ENCODE results near the gene CAPN3. TPM values are rescaled to one million over a fixed set of nuclear protein-coding genes. Genes with fewer than 3 reads are reported as not detected.
A peak's percentile ranks its signal among the peaks of the same experiment; 100 is the strongest.
"Not testable (repeated sequence)": the region's sequence is repeated elsewhere in the genome, so short reads cannot be mapped to it uniquely, and the experiment has no call there.

CAPN3 gene
- total and polyA plus RNA-seq, 4 donors = 19.2 to 46.7 (median 35.2) TPM

DNA sequence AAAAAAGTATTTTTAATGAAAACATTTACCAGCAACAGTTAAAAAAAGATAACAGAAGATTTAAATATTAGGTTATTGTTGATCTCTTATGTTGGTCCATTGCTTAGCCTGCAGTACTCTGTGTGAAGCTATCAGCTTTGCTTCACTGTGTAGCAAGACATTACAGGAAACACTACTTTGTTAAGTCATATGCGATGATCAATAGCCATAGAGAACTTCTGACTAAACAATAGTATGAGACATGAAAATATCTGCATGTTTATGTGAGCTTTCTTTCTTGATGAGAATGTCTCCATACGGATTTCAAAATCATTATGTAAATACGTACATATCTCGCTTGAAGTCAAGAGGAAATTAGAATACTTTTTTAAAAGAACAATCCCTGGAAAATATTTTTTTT is 27.0 kb upstream of the CAPN3 start:
- no CpG with 5 or more reads among the region's 4 CpGs for WGBS (ENCODE audit: insufficient coverage)
- no peaks in the 10 kb centered on the region for H3K4me1 ChIP-seq (ENCODE audit: control insufficient read depth, insufficient read depth, low read length)
- H3K27ac ChIP-seq (ENCODE audit: low read depth, low read length) = no peak overlapping the region
- no peak for DNase-seq (ENCODE audit: low read depth in 4 of 6, low spot score in 6 of 6)
- no peaks in the 10 kb centered on the region for H3K27me3 ChIP-seq (ENCODE audit: control insufficient read depth, insufficient read depth, low read length)
- no peaks in the 10 kb centered on the region for H3K36me3 ChIP-seq (ENCODE audit: control insufficient read depth, insufficient read depth, low read length)
- H3K9me3 ChIP-seq (ENCODE audit: control insufficient read depth, insufficient read depth, low read length) = peaks cover 4% of the 10 kb centered on the region
- no peak overlapping the region for H3K4me3 ChIP-seq (ENCODE audit: low read depth, low read length)

DNA sequence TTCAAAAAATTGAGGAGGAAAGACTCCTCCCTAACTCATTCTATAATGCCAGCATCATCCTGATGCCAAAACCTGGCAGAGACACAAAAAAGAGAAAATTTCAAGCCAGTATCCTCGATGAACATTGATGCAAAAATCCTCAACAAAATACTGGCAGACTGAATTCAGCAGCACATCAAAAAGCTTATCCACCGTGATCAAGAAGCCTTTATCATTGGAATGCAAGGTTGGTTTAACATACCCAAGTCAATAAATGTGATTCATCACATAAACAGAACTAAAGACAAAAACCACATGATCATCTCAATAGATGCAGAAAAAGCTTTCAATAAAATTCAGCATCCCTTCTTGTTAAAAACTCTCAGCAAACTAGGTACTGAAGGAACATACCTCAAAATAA is 24.2 kb upstream of the CAPN3 start:
- no peaks in the 10 kb centered on the region for H3K4me1 ChIP-seq (ENCODE audit: control insufficient read depth, insufficient read depth, low read length)
- H3K4me3 ChIP-seq (ENCODE audit: low read depth, low read length) = no peak overlapping the region
- H3K27me3 ChIP-seq (ENCODE audit: control insufficient read depth, insufficient read depth, low read length) = no peaks in the 10 kb centered on the region
- H3K9me3 ChIP-seq (ENCODE audit: control insufficient read depth, insufficient read depth, low read length) = peaks cover 4% of the 10 kb centered on the region
- 100% methylated on average over 1 of the region's 2 CpGs for WGBS (ENCODE audit: insufficient coverage)
- no peak for DNase-seq (ENCODE audit: low read depth in 4 of 6, low spot score in 6 of 6)
- no peaks in the 10 kb centered on the region for H3K36me3 ChIP-seq (ENCODE audit: control insufficient read depth, insufficient read depth, low read length)
- H3K27ac ChIP-seq (ENCODE audit: low read depth, low read length) = no peak overlapping the region

DNA sequence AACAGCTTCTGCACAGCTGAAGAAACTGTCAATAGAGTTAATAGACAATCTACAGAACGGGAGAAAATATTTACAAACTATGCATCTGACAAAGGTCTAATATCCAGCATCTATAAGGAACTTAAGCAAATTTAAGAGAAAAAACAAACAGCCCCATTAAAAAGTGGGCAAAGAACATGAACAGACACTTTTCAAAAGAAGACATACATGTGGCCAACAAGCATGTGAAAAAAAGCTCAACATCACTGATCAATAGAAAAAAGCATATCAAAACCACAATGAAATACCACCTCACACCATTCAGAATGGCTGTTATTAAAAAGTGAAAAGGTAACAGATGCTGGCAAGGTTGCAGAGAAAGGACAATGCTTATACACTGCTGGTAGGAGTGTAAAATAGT is 22.7 kb upstream of the CAPN3 start:
- not testable (repeated sequence) for H3K27me3 ChIP-seq (ENCODE audit: control insufficient read depth, insufficient read depth, low read length)
- no CpG with 5 or more reads among the region's 1 CpG for WGBS (ENCODE audit: insufficient coverage)

DNA sequence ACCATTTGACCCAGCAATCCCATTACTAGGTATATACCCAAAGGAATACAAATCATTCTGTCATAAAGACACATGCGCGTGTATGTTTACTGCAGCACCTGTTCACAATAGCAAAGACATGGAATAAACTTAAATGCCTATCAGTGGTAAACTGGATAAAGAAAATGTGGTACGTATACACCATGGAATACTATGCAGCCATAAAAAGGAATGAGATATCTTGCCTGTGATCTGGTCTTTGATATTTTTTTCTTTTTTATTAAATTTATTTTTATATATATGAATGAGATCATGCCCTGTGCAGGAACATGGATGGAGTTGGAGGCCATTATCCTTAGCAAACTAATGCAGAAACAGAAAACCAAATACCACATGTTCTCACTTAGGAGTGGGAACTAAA is 22.2 kb upstream of the CAPN3 start:
- DNase-seq (ENCODE audit: low read depth in 4 of 6, low spot score in 6 of 6); H3K27ac ChIP-seq (ENCODE audit: low read depth, low read length); H3K36me3 ChIP-seq (ENCODE audit: control insufficient read depth, insufficient read depth, low read length); H3K4me1 ChIP-seq (ENCODE audit: control insufficient read depth, insufficient read depth, low read length); H3K27me3 ChIP-seq (ENCODE audit: control insufficient read depth, insufficient read depth, low read length); H3K9me3 ChIP-seq (ENCODE audit: control insufficient read depth, insufficient read depth, low read length); H3K4me3 ChIP-seq (ENCODE audit: low read depth, low read length): not testable (repeated sequence)
- no CpG with 5 or more reads among the region's 3 CpGs for WGBS (ENCODE audit: insufficient coverage)

More for the DNA sequence above, 22.7 kb upstream of the CAPN3 start:
- not testable (repeated sequence) for H3K4me1 ChIP-seq (ENCODE audit: control insufficient read depth, insufficient read depth, low read length); H3K4me3 ChIP-seq (ENCODE audit: low read depth, low read length); DNase-seq (ENCODE audit: low read depth in 4 of 6, low spot score in 6 of 6); H3K27ac ChIP-seq (ENCODE audit: low read depth, low read length); H3K9me3 ChIP-seq (ENCODE audit: control insufficient read depth, insufficient read depth, low read length); H3K36me3 ChIP-seq (ENCODE audit: control insufficient read depth, insufficient read depth, low read length)

DNA sequence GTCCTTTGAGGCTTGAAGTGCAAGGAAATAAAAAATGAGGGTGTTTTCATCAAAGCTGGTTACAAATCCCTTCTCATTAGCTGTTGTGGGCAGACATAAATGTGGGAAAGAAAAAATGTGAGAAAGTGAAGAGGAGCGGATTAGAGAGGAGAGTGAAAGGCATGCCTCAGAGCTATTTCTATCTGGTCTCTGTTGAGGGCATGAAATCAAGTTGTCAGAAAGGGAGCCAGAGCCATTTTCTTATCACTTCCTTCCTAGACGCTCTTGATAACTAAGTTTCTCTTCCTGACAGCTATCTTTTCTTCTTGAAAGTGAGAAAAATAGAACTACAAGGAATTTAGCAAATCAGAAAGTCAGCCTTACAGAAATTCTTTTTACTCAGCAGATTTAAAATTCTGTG is 20.8 kb upstream of the CAPN3 start:
- Histone ChIP-seq H3K9me3 (ENCODE audit: control insufficient read depth, insufficient read depth, low read length) (peaks cover 4% of the 10 kb centered on the region), H3K27me3 (ENCODE audit: control insufficient read depth, insufficient read depth, low read length) (no peaks in the 10 kb centered on the region), H3K4me3 (ENCODE audit: low read depth, low read length) (no peak overlapping the region), H3K4me1 (ENCODE audit: control insufficient read depth, insufficient read depth, low read length) (no peaks in the 10 kb centered on the region), H3K27ac (ENCODE audit: low read depth, low read length) (no peak overlapping the region), H3K36me3 (ENCODE audit: control insufficient read depth, insufficient read depth, low read length) (peaks cover 1% of the 10 kb centered on the region)
- WGBS (ENCODE audit: insufficient coverage) = 100% methylated on average over 1 of the region's 2 CpGs
- peak in 2 of 6 donors; percentile 4 to 21 for DNase-seq (ENCODE audit: low read depth in 4 of 6, low spot score in 6 of 6)

DNA sequence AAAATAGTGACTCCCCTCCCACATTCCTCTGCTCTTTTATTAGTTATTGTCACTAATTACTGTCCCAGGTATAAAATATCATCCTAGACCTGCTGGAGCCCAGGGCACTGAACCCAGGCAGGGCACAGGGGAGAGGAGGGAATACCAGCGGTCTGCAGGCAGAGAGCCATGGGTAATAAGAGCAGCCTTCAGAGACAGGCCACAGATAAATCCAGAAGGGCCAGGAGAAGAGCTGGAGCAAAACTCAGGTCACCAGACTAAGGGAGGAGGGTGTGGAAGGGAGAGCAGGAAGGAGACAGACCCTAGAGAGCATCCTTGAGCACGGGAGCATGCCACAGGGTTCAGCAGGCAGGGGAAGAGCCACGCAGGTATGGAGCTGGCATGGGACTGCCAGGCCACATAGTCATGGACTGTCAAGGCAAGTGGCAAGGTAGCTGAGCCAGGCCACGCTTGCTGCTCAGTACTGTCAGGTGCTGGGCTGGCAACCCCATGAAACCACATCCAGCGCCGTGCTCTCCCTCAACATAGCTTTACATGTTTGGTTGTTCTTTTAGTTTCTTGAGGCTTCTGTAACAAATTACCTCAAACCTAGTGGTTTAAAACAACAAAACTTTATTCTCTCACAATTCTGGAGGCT is 15.6 kb upstream of the CAPN3 start:
- no peaks in the 10 kb centered on the region for H3K4me1 ChIP-seq (ENCODE audit: control insufficient read depth, insufficient read depth, low read length)
- peaks cover 6% of the 10 kb centered on the region for H3K36me3 ChIP-seq (ENCODE audit: control insufficient read depth, insufficient read depth, low read length)
- H3K27ac ChIP-seq (ENCODE audit: low read depth, low read length) = no peak overlapping the region
- no peak overlapping the region for H3K4me3 ChIP-seq (ENCODE audit: low read depth, low read length)
- DNase-seq (ENCODE audit: low read depth in 4 of 6, low spot score in 6 of 6) = no peak
- H3K27me3 ChIP-seq (ENCODE audit: control insufficient read depth, insufficient read depth, low read length) = no peaks in the 10 kb centered on the region
- 95% methylated on average over 6 of the region's 6 CpGs for WGBS (ENCODE audit: insufficient coverage)
- no peaks in the 10 kb centered on the region for H3K9me3 ChIP-seq (ENCODE audit: control insufficient read depth, insufficient read depth, low read length)

DNA sequence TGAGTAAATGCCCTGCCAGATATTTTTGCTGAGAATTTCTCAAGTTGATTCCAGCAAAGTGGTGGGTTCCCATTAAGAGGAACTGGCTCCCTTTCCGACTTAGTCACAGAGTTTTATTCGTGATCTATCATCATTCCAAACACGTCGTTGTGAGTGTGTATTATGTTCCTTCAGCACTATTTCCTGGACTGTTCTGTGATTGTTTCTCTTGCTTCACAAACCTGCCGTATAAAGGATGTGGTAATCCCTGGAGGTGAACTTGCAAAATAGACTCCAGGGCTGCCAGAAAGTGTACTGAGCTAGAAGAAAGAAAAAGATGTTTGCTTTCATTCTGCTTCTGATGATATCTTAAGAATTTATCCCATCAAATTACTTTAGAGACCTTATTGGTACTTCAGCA is 14.5 kb upstream of the CAPN3 start:
- no CpG with 5 or more reads among the region's 5 CpGs for WGBS (ENCODE audit: insufficient coverage)
- Histone ChIP-seq H3K4me3 (ENCODE audit: low read depth, low read length) (no peak overlapping the region), H3K36me3 (ENCODE audit: control insufficient read depth, insufficient read depth, low read length) (peaks cover 6% of the 10 kb centered on the region), H3K27me3 (ENCODE audit: control insufficient read depth, insufficient read depth, low read length) (no peaks in the 10 kb centered on the region), H3K27ac (ENCODE audit: low read depth, low read length) (no peak overlapping the region), H3K9me3 (ENCODE audit: control insufficient read depth, insufficient read depth, low read length) (no peaks in the 10 kb centered on the region), H3K4me1 (ENCODE audit: control insufficient read depth, insufficient read depth, low read length) (no peaks in the 10 kb centered on the region)
- DNase-seq (ENCODE audit: low read depth in 4 of 6, low spot score in 6 of 6) = no peak

DNA sequence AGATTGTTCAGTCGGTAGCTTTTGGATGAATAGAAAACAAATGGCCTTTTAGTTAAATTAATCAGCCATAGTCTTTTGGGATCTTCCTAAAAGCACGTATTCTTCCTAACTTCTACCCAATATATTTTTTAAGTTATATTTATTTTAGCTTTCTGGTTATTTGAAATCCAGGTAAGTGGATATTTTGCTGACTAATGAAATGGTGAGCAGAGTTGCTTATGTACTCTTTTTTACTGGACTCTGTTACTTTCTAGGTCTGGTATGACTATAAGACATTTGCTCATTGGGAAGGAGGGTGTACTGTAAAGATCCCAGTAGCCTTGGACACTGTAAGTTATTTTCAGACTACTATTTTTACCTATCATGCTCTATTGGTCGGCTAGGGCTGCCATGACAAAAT is 13.8 kb upstream of the CAPN3 start:
- H3K4me1 ChIP-seq (ENCODE audit: control insufficient read depth, insufficient read depth, low read length) = no peaks in the 10 kb centered on the region
- no peak overlapping the region for H3K4me3 ChIP-seq (ENCODE audit: low read depth, low read length)
- DNase-seq (ENCODE audit: low read depth in 4 of 6, low spot score in 6 of 6) = no peak
- H3K27ac ChIP-seq (ENCODE audit: low read depth, low read length) = no peak overlapping the region
- H3K9me3 ChIP-seq (ENCODE audit: control insufficient read depth, insufficient read depth, low read length) = no peaks in the 10 kb centered on the region
- H3K27me3 ChIP-seq (ENCODE audit: control insufficient read depth, insufficient read depth, low read length) = no peaks in the 10 kb centered on the region
- H3K36me3 ChIP-seq (ENCODE audit: control insufficient read depth, insufficient read depth, low read length) = peaks cover 6% of the 10 kb centered on the region
- 100% methylated on average over 1 of the region's 3 CpGs for WGBS (ENCODE audit: insufficient coverage)

DNA sequence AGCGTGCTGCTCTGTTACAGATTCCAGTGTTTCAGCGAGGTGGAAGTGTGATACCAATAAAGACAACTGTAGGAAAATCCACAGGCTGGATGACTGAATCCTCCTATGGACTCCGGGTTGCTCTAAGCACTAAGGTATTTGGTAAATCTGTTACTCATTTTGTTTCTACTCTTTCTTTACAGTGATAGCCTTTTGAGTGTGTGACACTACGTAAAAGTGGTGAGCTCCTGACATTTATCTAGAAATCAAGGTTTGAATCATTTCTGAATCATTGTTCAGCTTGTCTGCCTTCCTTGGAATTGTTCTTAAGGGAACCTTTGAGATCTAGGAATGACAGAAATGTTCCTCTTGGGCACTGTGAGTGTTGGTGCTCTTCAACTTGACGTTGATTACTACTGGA is 11.2 kb upstream of the CAPN3 start:
- Histone ChIP-seq H3K27me3 (ENCODE audit: control insufficient read depth, insufficient read depth, low read length) (no peaks in the 10 kb centered on the region), H3K36me3 (ENCODE audit: control insufficient read depth, insufficient read depth, low read length) (peaks cover 10% of the 10 kb centered on the region), H3K27ac (ENCODE audit: low read depth, low read length) (no peak overlapping the region), H3K9me3 (ENCODE audit: control insufficient read depth, insufficient read depth, low read length) (no peaks in the 10 kb centered on the region), H3K4me1 (ENCODE audit: control insufficient read depth, insufficient read depth, low read length) (peaks cover 2% of the 10 kb centered on the region), H3K4me3 (ENCODE audit: low read depth, low read length) (no peak overlapping the region)
- peak in 1 of 6 donors; percentile 3 for DNase-seq (ENCODE audit: low read depth in 4 of 6, low spot score in 6 of 6)
- WGBS (ENCODE audit: insufficient coverage) = 85% methylated on average over 2 of the region's 5 CpGs

DNA sequence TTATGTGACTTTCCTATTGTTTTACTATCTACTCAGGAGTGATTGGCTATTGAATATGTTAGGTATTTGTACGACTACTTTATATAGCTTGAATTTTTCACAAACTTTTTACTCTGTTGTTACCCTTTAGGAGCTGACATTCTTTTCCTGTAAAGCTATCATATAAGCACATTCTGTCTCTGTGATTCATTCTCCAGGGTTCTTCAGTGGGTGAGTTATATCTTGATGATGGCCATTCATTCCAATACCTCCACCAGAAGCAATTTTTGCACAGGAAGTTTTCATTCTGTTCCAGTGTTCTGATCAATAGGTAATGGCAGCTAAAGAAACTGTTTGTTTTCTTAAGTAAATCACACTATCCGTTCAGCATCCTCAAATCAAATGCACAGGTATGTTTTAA is 10.1 kb upstream of the CAPN3 start:
- Histone ChIP-seq H3K4me1 (ENCODE audit: control insufficient read depth, insufficient read depth, low read length) (peaks cover 3% of the 10 kb centered on the region), H3K4me3 (ENCODE audit: low read depth, low read length) (no peak overlapping the region), H3K27me3 (ENCODE audit: control insufficient read depth, insufficient read depth, low read length) (no peaks in the 10 kb centered on the region), H3K27ac (ENCODE audit: low read depth, low read length) (no peak overlapping the region), H3K36me3 (ENCODE audit: control insufficient read depth, insufficient read depth, low read length) (peaks cover 4% of the 10 kb centered on the region), H3K9me3 (ENCODE audit: control insufficient read depth, insufficient read depth, low read length) (no peaks in the 10 kb centered on the region)
- no CpG with 5 or more reads among the region's 2 CpGs for WGBS (ENCODE audit: insufficient coverage)
- no peak for DNase-seq (ENCODE audit: low read depth in 4 of 6, low spot score in 6 of 6)
